Activated CD8-positive, alpha-beta memory T cell treated with anti-CD3 and anti-CD28 coated beads, Interleukin-2, amount 10 ng/mL, durations not matched to agents 7 days and 5 days (primary cell): ENCODE results near the gene RNF125. TPM values are rescaled to one million over a fixed set of nuclear protein-coding genes. Genes with fewer than 3 reads are reported as not detected.
A peak's percentile ranks its signal among the peaks of the same experiment; 100 is the strongest.

Experiments used
- ATAC-seq: fragments of 150-1000 bp; cut with Tn5 transposase; one replicate; pipeline ENCODE4 v1.10.0; 2021; ENCODE audit warnings: moderate library complexity
- CTCF ChIA-PET: fragments of 350-600 bp; sonication (Branson Sonifier 250); formaldehyde crosslinking; loops from one replicate; lab custom pipeline; 2021; ENCODE audit warnings: antibody characterized with exemption; lab: Charles Lee
- DNase-seq: peaks from one replicate; pipeline ENCODE4 v3.0.0-alpha.2; 2020
- H3K27ac Mint-ChIP-seq: one replicate; pipeline ENCODE4 v1.8.0; 2021; ENCODE audit warnings: mild to moderate bottlenecking, mixed read lengths
- H3K27me3 Mint-ChIP-seq: one replicate; pipeline ENCODE4 v1.8.0; 2021; ENCODE audit warnings: mixed read lengths
- H3K36me3 Mint-ChIP-seq: one replicate; pipeline ENCODE4 v1.8.0; 2021; ENCODE audit warnings: mild to moderate bottlenecking, mixed read lengths
- H3K4me1 Mint-ChIP-seq: one replicate; pipeline ENCODE4 v1.8.0; 2021; ENCODE audit warnings: mixed read lengths
- H3K4me3 Mint-ChIP-seq: one replicate; pipeline ENCODE4 v1.8.0; 2021; ENCODE audit warnings: mild to moderate bottlenecking, moderate library complexity, mixed read lengths
- H3K9me3 Mint-ChIP-seq: one replicate; pipeline ENCODE4 v1.8.0; 2022; ENCODE audit warnings: low read depth, mixed read lengths
- total RNA-seq, 2 experiments: library from RNA; stranded (reverse); gene quantifications; one replicate each; pipeline ENCODE4 v1.2.3, GENCODE V29; 2021

Gene RNF125
- total RNA-seq, 2 experiments from 2014 or later, result 26.1 to 31.9 TPM

DNA sequence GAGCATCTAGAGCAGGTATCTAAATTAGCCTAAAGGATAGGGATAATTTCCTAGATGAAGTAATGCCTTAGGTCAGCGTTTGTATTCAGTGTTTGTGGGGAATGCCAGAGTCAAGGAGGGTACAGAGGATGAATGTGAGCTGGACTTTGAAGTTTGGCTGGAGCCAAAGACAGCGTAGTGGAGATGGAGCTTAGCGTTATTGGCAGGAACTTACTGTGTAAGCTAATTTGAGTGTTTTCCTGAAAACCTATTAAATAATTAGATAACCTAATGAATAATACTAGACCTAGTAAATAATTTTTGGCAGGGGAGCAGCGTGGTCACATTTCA is 77.2 kb downstream of the RNF125 start:
- CTCF ChIA-PET, result no interaction called here
- H3K4me1 Mint-ChIP-seq, result peaks cover 53% of the 10 kb centered on the region
- H3K36me3 Mint-ChIP-seq, result peaks cover 49% of the 10 kb centered on the region

DNA sequence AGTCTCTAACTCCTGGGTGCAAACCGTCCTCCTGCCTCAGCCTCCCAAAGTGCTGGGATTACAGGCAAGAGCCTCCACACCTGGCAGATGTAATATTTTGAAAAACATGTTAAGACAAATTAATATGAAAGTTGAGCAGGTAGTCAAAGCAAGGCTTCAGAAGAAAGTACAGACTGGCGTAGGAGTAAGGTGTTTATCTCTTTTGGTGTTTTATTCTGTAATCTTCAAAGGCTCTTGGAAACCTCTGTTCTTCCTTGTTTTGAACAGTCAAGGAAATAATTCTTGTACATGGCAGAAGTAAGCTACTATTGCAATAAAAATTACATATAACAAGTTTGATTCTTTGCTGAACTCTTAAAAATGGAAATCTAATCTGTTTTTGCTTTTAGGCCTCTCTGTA is 78.3 kb downstream of the RNF125 start:
- no peaks in the 10 kb centered on the region for H3K9me3 Mint-ChIP-seq
- no peaks in the 10 kb centered on the region for H3K27me3 Mint-ChIP-seq
- DNase-seq (no peak), ATAC-seq (no peak)
- CTCF ChIA-PET, result interaction anchor here (0.8 kb wide), 1 partner anchor 78 kb away, joined by 3 read pairs; no protein-coding TSS in a partner anchor
- H3K27ac Mint-ChIP-seq, result peak overlapping the region; percentile 29
- H3K4me1 Mint-ChIP-seq, result peaks cover 52% of the 10 kb centered on the region
- no peak overlapping the region for H3K4me3 Mint-ChIP-seq
- peaks cover 54% of the 10 kb centered on the region for H3K36me3 Mint-ChIP-seq

More for the DNA sequence above, 77.2 kb downstream of the RNF125 start:
- H3K27ac Mint-ChIP-seq, result no peak overlapping the region
- no peaks in the 10 kb centered on the region for H3K27me3 Mint-ChIP-seq
- no peak for ATAC-seq
- peak overlapping the region; percentile 0 for H3K4me3 Mint-ChIP-seq
- DNase-seq, result no peak
- no peaks in the 10 kb centered on the region for H3K9me3 Mint-ChIP-seq

DNA sequence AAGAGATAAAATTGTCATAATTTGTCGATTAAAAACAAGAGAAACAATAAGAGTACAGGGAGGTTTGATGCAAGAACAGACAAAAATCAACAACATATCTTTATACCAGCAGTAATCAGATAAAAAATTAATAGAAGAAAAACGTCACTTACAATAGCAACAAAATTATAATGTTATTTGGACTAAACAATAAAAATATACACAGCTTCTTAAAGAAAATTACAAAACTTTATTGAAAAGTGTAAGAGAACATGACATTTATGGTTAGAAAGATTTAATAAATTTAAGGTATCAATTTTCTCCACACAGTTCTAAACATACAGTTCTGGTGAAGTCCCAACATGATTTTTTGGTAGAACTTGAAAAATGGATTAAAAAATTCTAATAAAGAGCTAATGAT is 85.9 kb downstream of the RNF125 start:
- CTCF ChIA-PET, result interaction anchor here (2.2 kb wide), 1 partner anchor 86 kb away, joined by 5 read pairs; the partner anchor contains the start of gene RNF125
- ATAC-seq (no peak), DNase-seq (no peak)
- no peaks in the 10 kb centered on the region for H3K9me3 Mint-ChIP-seq
- peak overlapping the region; percentile 4 for H3K27ac Mint-ChIP-seq
- H3K36me3 Mint-ChIP-seq, result peaks cover 32% of the 10 kb centered on the region
- H3K27me3 Mint-ChIP-seq, result no peaks in the 10 kb centered on the region
- peaks cover 31% of the 10 kb centered on the region for H3K4me1 Mint-ChIP-seq
- H3K4me3 Mint-ChIP-seq, result no peak overlapping the region

DNA sequence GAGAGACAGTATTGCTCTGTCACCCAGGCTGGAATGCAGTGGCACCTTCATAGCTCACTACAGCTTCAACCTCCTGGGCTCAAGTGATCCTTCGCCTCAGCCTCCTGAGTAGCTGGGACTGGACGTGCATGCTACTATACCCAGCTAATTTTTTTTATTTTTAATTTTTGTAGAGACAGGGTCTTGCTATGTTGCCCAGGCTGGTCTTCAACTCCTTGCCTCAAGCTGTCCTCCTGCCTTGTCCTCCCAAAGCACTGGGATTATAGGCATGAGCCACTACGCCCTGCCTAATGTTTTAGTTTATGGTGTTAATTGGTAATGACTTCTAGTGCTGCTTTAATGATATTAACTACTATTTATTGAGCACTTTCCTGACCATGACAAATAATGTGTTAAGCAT is 91.4 kb downstream of the RNF125 start:
- Mint-ChIP-seq H3K9me3 (no peaks in the 10 kb centered on the region), H3K27ac (no peak overlapping the region), H3K27me3 (no peaks in the 10 kb centered on the region), H3K36me3 (peaks cover 35% of the 10 kb centered on the region), H3K4me1 (peaks cover 30% of the 10 kb centered on the region), H3K4me3 (no peak overlapping the region)
- DNase-seq, result no peak
- ATAC-seq, result no peak
- CTCF ChIA-PET, result no interaction called here

DNA sequence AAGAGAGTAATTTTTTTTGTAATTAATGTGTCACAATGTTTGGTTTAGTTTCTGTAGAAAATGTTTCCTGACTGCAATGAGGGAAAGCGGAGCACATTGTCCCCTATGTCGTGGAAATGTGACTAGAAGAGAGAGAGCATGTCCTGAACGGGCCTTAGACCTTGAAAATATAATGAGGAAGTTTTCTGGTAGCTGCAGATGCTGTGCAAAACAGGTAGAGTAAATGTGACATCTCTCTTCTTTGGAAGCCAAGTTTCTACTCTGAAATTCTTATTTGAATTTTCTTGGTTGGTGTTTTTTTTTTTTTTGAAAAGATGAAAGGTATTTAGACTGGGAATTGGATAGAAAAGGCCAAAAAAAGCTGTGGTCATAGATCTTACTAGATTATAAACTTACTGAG is 93.1 kb downstream of the RNF125 start:
- H3K4me3 Mint-ChIP-seq, result no peak overlapping the region
- no peaks in the 10 kb centered on the region for H3K27me3 Mint-ChIP-seq
- H3K27ac Mint-ChIP-seq, result peak overlapping the region; percentile 49
- no peaks in the 10 kb centered on the region for H3K9me3 Mint-ChIP-seq
- H3K36me3 Mint-ChIP-seq, result peaks cover 37% of the 10 kb centered on the region
- no peak for DNase-seq
- ATAC-seq, result no peak
- peaks cover 21% of the 10 kb centered on the region for H3K4me1 Mint-ChIP-seq
- CTCF ChIA-PET, result interaction anchor here (0.8 to 1.3 kb wide), 4 partner anchors 8 to 135 kb away, joined by 3 read pairs; no protein-coding TSS in a partner anchor

DNA sequence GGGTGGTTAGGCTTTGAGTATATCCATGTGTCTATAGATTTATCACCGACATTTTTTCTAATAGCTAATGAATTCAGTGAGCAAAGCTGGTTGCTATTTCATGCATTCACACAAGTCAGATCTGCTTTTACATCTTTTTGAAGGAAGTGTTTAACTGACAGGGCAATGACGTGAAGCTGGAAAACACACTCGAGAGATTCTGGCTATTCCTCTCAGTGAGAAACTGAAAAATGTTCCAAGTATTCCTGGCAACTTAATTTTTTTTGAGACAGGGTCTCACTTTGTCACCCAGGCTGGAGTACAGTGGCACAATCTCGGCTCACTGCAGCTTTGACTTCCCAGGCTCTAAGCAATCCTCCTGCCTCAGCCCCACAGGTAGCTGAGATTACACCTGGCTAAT is 94.2 kb downstream of the RNF125 start:
- CTCF ChIA-PET, result interaction anchor here (1.3 to 1.4 kb wide), 3 partner anchors 10 to 40 kb away, joined by 3 read pairs; no protein-coding TSS in a partner anchor
- no peak overlapping the region for H3K4me3 Mint-ChIP-seq
- H3K27ac Mint-ChIP-seq, result peak overlapping the region; percentile 15
- ATAC-seq (no peak), DNase-seq (no peak)
- H3K9me3 Mint-ChIP-seq, result no peaks in the 10 kb centered on the region
- peaks cover 45% of the 10 kb centered on the region for H3K36me3 Mint-ChIP-seq
- H3K4me1 Mint-ChIP-seq, result peaks cover 28% of the 10 kb centered on the region
- no peaks in the 10 kb centered on the region for H3K27me3 Mint-ChIP-seq

DNA sequence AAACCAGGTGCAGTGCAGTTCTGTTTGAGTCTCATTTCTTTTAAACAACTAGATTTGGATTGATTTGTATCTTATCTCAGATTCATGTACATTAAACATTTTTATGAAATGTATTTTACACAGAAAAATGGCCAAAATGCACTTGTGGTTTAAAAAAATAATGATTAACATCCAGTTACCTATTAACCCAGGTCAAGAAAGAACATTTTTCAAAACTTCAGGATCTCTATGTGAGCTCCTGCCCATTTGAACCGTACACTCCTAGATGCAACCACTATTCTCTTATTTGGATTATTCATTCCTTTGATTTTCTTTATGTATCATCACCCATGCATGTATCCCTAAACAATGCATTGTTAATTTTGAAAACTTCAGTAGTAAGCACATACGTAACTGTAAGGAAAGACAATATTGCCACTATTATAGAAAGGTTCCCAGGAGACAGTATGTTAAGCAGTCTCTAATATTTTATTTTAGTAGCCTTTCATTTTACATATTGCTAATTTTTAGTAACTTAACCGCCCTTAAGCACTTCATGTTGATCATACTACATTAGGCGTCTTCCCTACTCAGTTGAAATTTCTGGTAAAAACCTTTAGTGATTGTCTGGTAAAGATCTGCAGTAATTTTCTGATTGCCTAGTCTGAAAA is 95.8 kb downstream of the RNF125 start:
- no peak overlapping the region for H3K27ac Mint-ChIP-seq
- H3K27me3 Mint-ChIP-seq, result no peaks in the 10 kb centered on the region
- no peak overlapping the region for H3K4me3 Mint-ChIP-seq
- no peak for DNase-seq
- CTCF ChIA-PET, result interaction anchor here (1.2 to 1.4 kb wide), 2 partner anchors 23 to 42 kb away, joined by 3 read pairs; partner anchors contain the start of gene RNF138
- H3K4me1 Mint-ChIP-seq, result peaks cover 25% of the 10 kb centered on the region
- ATAC-seq, result no peak
- peaks cover 44% of the 10 kb centered on the region for H3K36me3 Mint-ChIP-seq
- no peaks in the 10 kb centered on the region for H3K9me3 Mint-ChIP-seq

DNA sequence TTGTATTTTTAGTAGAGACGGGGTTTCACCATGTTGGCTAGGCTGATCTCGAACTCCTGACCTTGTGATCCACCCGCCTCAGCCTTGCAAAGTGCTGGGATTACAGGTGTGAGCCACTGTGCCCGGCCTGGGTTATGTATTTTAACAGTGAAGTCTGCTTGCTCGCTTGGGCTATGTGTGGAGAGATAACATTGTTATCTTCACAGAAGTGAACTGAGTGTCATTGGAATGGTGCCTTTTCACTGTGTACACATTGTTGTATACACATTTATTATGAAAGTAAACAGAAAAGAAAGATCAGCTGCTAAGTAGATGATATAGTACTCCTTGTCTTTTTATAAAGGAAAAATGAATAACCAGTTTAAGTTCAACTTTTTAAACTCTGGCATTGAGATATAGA is 103.4 kb downstream of the RNF125 start:
- Mint-ChIP-seq H3K27ac (no peak overlapping the region), H3K4me1 (peaks cover 8% of the 10 kb centered on the region), H3K9me3 (no peaks in the 10 kb centered on the region), H3K4me3 (no peak overlapping the region), H3K27me3 (no peaks in the 10 kb centered on the region), H3K36me3 (peaks cover 39% of the 10 kb centered on the region)
- no peak for ATAC-seq
- CTCF ChIA-PET, result interaction anchor here (1.1 kb wide), 1 partner anchor 37 kb away, joined by 3 read pairs; no protein-coding TSS in a partner anchor
- no peak for DNase-seq

Other genes with a start within 250 kb of the RNF125 start
- 10 to 100 TPM; 33.0 to 41.9 TPM for gene TRAPPC8, start 75.7 kb upstream of the RNF125 start, total RNA-seq
- gene RNF138, start 73.0 kb downstream of the RNF125 start, total RNA-seq, result 10 to 100 TPM; 62.1 to 72.9 TPM
- gene MEP1B, start 171.2 kb downstream of the RNF125 start, total RNA-seq, result under 1 TPM in 1 of 2 experiments, not detected in 1; 0.20 TPM